ENCODE data around the gene UQCC2.

Gene UQCC2

GRCh38 chr6:33742092-33742491 is 30.6 kb upstream of the UQCC2 start:
- no peak for TF ChIP-seq TAF1 (IDR thresholded peaks at IDR 0.05; ENCODE audit: borderline replicate concordance, insufficient read depth, low read length)
- no peak for TF ChIP-seq REST (IDR thresholded peaks at IDR 0.05; ENCODE audit: insufficient read depth in 1 of 2, low read depth in 2 of 2, low read length in 2 of 2)
- TF ChIP-seq POLR2AphosphoS5 (IDR thresholded peaks at IDR 0.05; ENCODE audit: low read depth, low read length) = no peak
- TF ChIP-seq FOXP2 (optimal IDR thresholded peaks at IDR 0.05; ENCODE audit: borderline replicate concordance, extremely low read depth, extremely low read length, insufficient read depth) = no peak
- TF ChIP-seq SIN3A (IDR thresholded peaks at IDR 0.05; ENCODE audit: borderline replicate concordance, insufficient read depth, low read length) = no peak

GRCh38 chr6:33740794-33741193 is 29.3 kb upstream of the UQCC2 start:
- TF ChIP-seq FOXP2 (optimal IDR thresholded peaks at IDR 0.05; ENCODE audit: borderline replicate concordance, extremely low read depth, extremely low read length, insufficient read depth) (no peak), TAF1 (IDR thresholded peaks at IDR 0.05; ENCODE audit: borderline replicate concordance, insufficient read depth, low read length) (no peak), POLR2AphosphoS5 (IDR thresholded peaks at IDR 0.05; ENCODE audit: low read depth, low read length) (no peak), REST (IDR thresholded peaks at IDR 0.05; ENCODE audit: insufficient read depth in 1 of 2, low read depth in 2 of 2, low read length in 2 of 2) (no peak), SIN3A (IDR thresholded peaks at IDR 0.05; ENCODE audit: borderline replicate concordance, insufficient read depth, low read length) (no peak)

GRCh38 chr6:33740204-33740608 is 28.7 kb upstream of the UQCC2 start:
- TF ChIP-seq FOXP2 (optimal IDR thresholded peaks at IDR 0.05; ENCODE audit: borderline replicate concordance, extremely low read depth, extremely low read length, insufficient read depth) = no peak
- TF ChIP-seq TAF1 (IDR thresholded peaks at IDR 0.05; ENCODE audit: borderline replicate concordance, insufficient read depth, low read length) = no peak
- no peak for TF ChIP-seq POLR2AphosphoS5 (IDR thresholded peaks at IDR 0.05; ENCODE audit: low read depth, low read length)
- TF ChIP-seq REST (IDR thresholded peaks at IDR 0.05; ENCODE audit: insufficient read depth in 1 of 2, low read depth in 2 of 2, low read length in 2 of 2) = no peak
- no peak for TF ChIP-seq SIN3A (IDR thresholded peaks at IDR 0.05; ENCODE audit: borderline replicate concordance, insufficient read depth, low read length)

- TF ChIP-seq TAF1 (IDR thresholded peaks at IDR 0.05; ENCODE audit: borderline replicate concordance, insufficient read depth, low read length) = no peak
- no peak for TF ChIP-seq FOXP2 (optimal IDR thresholded peaks at IDR 0.05; ENCODE audit: borderline replicate concordance, extremely low read depth, extremely low read length, insufficient read depth)
- no peak for TF ChIP-seq REST (IDR thresholded peaks at IDR 0.05; ENCODE audit: insufficient read depth in 1 of 2, low read depth in 2 of 2, low read length in 2 of 2)
- TF ChIP-seq SIN3A (IDR thresholded peaks at IDR 0.05; ENCODE audit: borderline replicate concordance, insufficient read depth, low read length) = no peak
- TF ChIP-seq POLR2AphosphoS5 (IDR thresholded peaks at IDR 0.05; ENCODE audit: low read depth, low read length) = no peak
Measured at GRCh38 chr6:33739571-33739970, 28.1 kb upstream of the UQCC2 start.

- TF ChIP-seq FOXP2 (optimal IDR thresholded peaks at IDR 0.05; ENCODE audit: borderline replicate concordance, extremely low read depth, extremely low read length, insufficient read depth) = no peak
- no peak for TF ChIP-seq REST (IDR thresholded peaks at IDR 0.05; ENCODE audit: insufficient read depth in 1 of 2, low read depth in 2 of 2, low read length in 2 of 2)
- no peak for TF ChIP-seq TAF1 (IDR thresholded peaks at IDR 0.05; ENCODE audit: borderline replicate concordance, insufficient read depth, low read length)
- TF ChIP-seq POLR2AphosphoS5 (IDR thresholded peaks at IDR 0.05; ENCODE audit: low read depth, low read length) = no peak
- TF ChIP-seq SIN3A (IDR thresholded peaks at IDR 0.05; ENCODE audit: borderline replicate concordance, insufficient read depth, low read length) = no peak
Measured at GRCh38 chr6:33738879-33739278, 27.4 kb upstream of the UQCC2 start.
